ENCODE results near the gene RTN4RL1.

The RTN4RL1 gene

GRCh38 chr17:1934901-1935300, 90.2 kb downstream of the RTN4RL1 start:
- H3K9me3 ChIP-seq: no peaks in the 10 kb centered on the region
- H3K36me3 ChIP-seq: peaks cover 0 to 15% (median 0%) of the 10 kb centered on the region in 3 donors
- intact Hi-C loops (cut with DNase I; ENCODE audit: low total_unique reads): no loop called here
- no peak for DNase-seq
- H3K27me3 ChIP-seq: peaks cover 0 to 38% of the 10 kb centered on the region in 2 donors
- no peak overlapping the region for H3K27ac ChIP-seq
- no peak overlapping the region for H3K4me3 ChIP-seq
- no peak for TF ChIP-seq CTCF (IDR thresholded peaks at IDR 0.05)
- peaks cover 0 to 5% (median 3%) of the 10 kb centered on the region in 4 donors for H3K4me1 ChIP-seq

GRCh38 chr17:1933875-1934715, 91.0 kb downstream of the RTN4RL1 start:
- no peak for TF ChIP-seq CTCF (IDR thresholded peaks at IDR 0.05)
- Histone ChIP-seq H3K9me3 (no peaks in the 10 kb centered on the region), H3K27ac (no peak overlapping the region), H3K36me3 (peaks cover 0 to 15% (median 0%) of the 10 kb centered on the region in 3 donors), H3K27me3 (peaks cover 0 to 38% of the 10 kb centered on the region in 2 donors), H3K4me1 (peaks cover 0 to 5% (median 3%) of the 10 kb centered on the region in 4 donors), H3K4me3 (no peak overlapping the region)
- no peak for DNase-seq
- intact Hi-C loops (cut with DNase I; ENCODE audit: low total_unique reads): no loop called here

- no peak overlapping the region for H3K4me3 ChIP-seq
- H3K36me3 ChIP-seq: peaks cover 0 to 13% (median 0%) of the 10 kb centered on the region in 3 donors
- no peak for DNase-seq
- no peak for TF ChIP-seq CTCF (IDR thresholded peaks at IDR 0.05)
- no peak overlapping the region for H3K27ac ChIP-seq
- intact Hi-C loops (cut with DNase I; ENCODE audit: low total_unique reads): no loop called here
- H3K4me1 ChIP-seq: peaks cover 0 to 5% (median 3%) of the 10 kb centered on the region in 4 donors
- H3K9me3 ChIP-seq: no peaks in the 10 kb centered on the region
- peaks cover 0 to 44% of the 10 kb centered on the region in 2 donors for H3K27me3 ChIP-seq
Observed at GRCh38 chr17:1931844-1932579, 93.1 kb downstream of the RTN4RL1 start.

- intact Hi-C loops (cut with DNase I; ENCODE audit: low total_unique reads): no loop called here
- no peaks in the 10 kb centered on the region for H3K9me3 ChIP-seq
- DNase-seq: no peak
- H3K4me1 ChIP-seq: peaks cover 0 to 5% (median 3%) of the 10 kb centered on the region in 4 donors
- H3K4me3 ChIP-seq: no peak overlapping the region
- no peak overlapping the region for H3K27ac ChIP-seq
- H3K27me3 ChIP-seq: peaks cover 0 to 44% of the 10 kb centered on the region in 2 donors
- TF ChIP-seq CTCF (IDR thresholded peaks at IDR 0.05): no peak
- no peaks in the 10 kb centered on the region for H3K36me3 ChIP-seq
Observed at GRCh38 chr17:1930337-1930645, 94.8 kb downstream of the RTN4RL1 start.

GRCh38 chr17:1928976-1929375, 96.2 kb downstream of the RTN4RL1 start:
- Histone ChIP-seq H3K27ac (no peak overlapping the region), H3K4me3 (no peak overlapping the region), H3K27me3 (peaks cover 0 to 42% of the 10 kb centered on the region in 2 donors), H3K4me1 (peaks cover 0 to 5% (median 3%) of the 10 kb centered on the region in 4 donors), H3K36me3 (no peaks in the 10 kb centered on the region), H3K9me3 (no peaks in the 10 kb centered on the region)
- intact Hi-C loops (cut with DNase I; ENCODE audit: low total_unique reads): no loop called here
- DNase-seq: no peak
- no peak for TF ChIP-seq CTCF (IDR thresholded peaks at IDR 0.05)
